GM12878 (cell line): Measurements from ENCODE around the gene CALB2. TPM values are rescaled to one million over a fixed set of nuclear protein-coding genes. Genes with fewer than 3 reads are reported as not detected.

Experiments
- CHD2 ChIP-seq: IDR thresholded peaks from 2 replicates; pipeline ENCODE4 v1.6.1; 2011; ENCODE audit warnings: low read depth, low read length, improper control_type of control experiment, borderline replicate concordance
- FOS ChIP-seq: IDR thresholded peaks from 3 replicates; pipeline ENCODE4 v1.6.1; 2011; ENCODE audit warnings: borderline replicate concordance; ENCODE audit not compliant: insufficient read length; ENCODE audit errors: extremely low read depth
- FOXK2 ChIP-seq: fragments of 450-650 bp; IDR thresholded peaks from 2 replicates; pipeline ENCODE4 v1.6.1; 2017; ENCODE audit warnings: mild to moderate bottlenecking, moderate library complexity
- HDGF ChIP-seq: fragments of 450-650 bp; IDR thresholded peaks from 2 replicates; pipeline ENCODE4 v1.6.1; 2016; ENCODE audit warnings: antibody characterized with exemption
- MTA2 ChIP-seq: fragments of 450-650 bp; IDR thresholded peaks from 2 replicates; pipeline ENCODE4 v1.6.1; 2016; ENCODE audit warnings: low read depth, mild to moderate bottlenecking, moderate library complexity
- NBN ChIP-seq: fragments of 450-650 bp; IDR thresholded peaks from 2 replicates; pipeline ENCODE4 v1.6.1; 2016
- NFIC ChIP-seq: IDR thresholded peaks from 2 replicates; pipeline ENCODE4 v1.6.1; 2012; ENCODE audit warnings: low read depth, mild to moderate bottlenecking, inconsistent platforms, low read length, moderate library complexity
- SIX5 ChIP-seq: IDR thresholded peaks from 2 replicates; pipeline ENCODE4 v1.6.1; 2011; ENCODE audit warnings: mild to moderate bottlenecking, low read depth, low read length, moderate library complexity; ENCODE audit not compliant: severe bottlenecking
- SUPT20H ChIP-seq: IDR thresholded peaks from 2 replicates; pipeline ENCODE4 v1.6.1; 2011; ENCODE audit warnings: low read depth, mild to moderate bottlenecking, low read length, moderate library complexity, borderline replicate concordance; ENCODE audit not compliant: control insufficient read depth
- YBX1 ChIP-seq: fragments of 450-650 bp; IDR thresholded peaks from 2 replicates; pipeline ENCODE4 v1.6.1; 2016; ENCODE audit warnings: antibody characterized with exemption
- polyA plus RNA-seq, 11 experiments: library from polyadenylated mRNA; depleted of rRNA in 4 of 11; unstranded in 6 of 11; stranded (reverse) in 5 of 11; fragments of >200 nt; fragmentation: Nextera tagmentation in 4 of 11; fragmentation: Illumina TruSeq in 1 of 11; extraction: Ambion mirVana in 4 of 11; extraction: Trizol in 1 of 11; gene quantifications; 1 replicate in 1 of 11; 2 replicates in 10 of 11; pipeline versions ENCODE4 v1.2.1 to v1.2.3, GENCODE V29; 2011 to 2016; ENCODE audit warnings: inconsistent platforms in 2 of 11, missing spikeins in 2 of 11, low read depth in 1 of 11
- total RNA-seq, 4 experiments: library from RNA; depleted of rRNA in 3 of 4; stranded (reverse); fragments of >200 nt in 3 of 4; fragmentation: Illumina TruSeq in 1 of 4; extraction: Trizol in 1 of 4; gene quantifications; 2 replicates each; pipeline versions ENCODE4 v1.2.1 to v1.2.3, GENCODE V29; 2013 to 2021
- TF ChIP-seq, protein P1 (sequence below): fragments of 450-650 bp; IDR thresholded peaks from 2 replicates; pipeline ENCODE4 v1.6.1; 2018; ENCODE audit warnings: mild to moderate bottlenecking, low read depth, moderate library complexity; ENCODE audit not compliant: partially characterized antibody
- TF ChIP-seq, protein P2 (sequence below): fragments of 150-350 bp; IDR thresholded peaks from 2 replicates; pipeline ENCODE4 v1.6.1; 2014; ENCODE audit warnings: mild to moderate bottlenecking, low read depth, low read length

Gene CALB2
- total and polyA plus RNA-seq, 10 of the 15 experiments (the other 5 are each of a cell fraction or from before 2014, with no cell fraction given), result not detected

DNA sequence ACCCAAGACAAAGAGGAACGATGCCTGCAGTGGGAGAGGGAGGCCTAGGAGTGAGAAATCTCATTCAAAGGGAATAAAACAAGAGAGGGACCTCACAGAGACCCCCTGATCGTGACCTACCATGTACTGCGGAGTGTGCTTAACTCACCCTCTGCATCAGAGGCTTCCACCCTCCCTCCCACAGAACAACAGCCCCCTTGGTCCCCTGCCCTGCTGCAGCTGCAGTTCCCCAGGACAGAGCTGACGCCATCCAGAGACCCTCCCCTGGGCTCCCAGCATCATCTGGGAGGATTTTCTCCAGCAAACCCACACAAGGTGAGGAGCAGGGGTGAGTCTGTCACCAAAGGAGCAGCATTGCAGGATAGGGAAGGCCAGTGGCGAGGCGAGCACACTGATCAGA, 43.5 kb downstream of the CALB2 start (continued):
- TF ChIP-seq, protein P1, sequence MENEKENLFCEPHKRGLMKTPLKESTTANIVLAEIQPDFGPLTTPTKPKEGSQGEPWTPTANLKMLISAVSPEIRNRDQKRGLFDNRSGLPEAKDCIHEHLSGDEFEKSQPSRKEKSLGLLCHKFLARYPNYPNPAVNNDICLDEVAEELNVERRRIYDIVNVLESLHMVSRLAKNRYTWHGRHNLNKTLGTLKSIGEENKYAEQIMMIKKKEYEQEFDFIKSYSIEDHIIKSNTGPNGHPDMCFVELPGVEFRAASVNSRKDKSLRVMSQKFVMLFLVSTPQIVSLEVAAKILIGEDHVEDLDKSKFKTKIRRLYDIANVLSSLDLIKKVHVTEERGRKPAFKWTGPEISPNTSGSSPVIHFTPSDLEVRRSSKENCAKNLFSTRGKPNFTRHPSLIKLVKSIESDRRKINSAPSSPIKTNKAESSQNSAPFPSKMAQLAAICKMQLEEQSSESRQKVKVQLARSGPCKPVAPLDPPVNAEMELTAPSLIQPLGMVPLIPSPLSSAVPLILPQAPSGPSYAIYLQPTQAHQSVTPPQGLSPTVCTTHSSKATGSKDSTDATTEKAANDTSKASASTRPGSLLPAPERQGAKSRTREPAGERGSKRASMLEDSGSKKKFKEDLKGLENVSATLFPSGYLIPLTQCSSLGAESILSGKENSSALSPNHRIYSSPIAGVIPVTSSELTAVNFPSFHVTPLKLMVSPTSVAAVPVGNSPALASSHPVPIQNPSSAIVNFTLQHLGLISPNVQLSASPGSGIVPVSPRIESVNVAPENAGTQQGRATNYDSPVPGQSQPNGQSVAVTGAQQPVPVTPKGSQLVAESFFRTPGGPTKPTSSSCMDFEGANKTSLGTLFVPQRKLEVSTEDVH, result no peak
- no peak for TF ChIP-seq SIX5
- no peak for TF ChIP-seq HDGF
- TF ChIP-seq FOS, result no peak
- TF ChIP-seq NFIC, result no peak
- TF ChIP-seq SUPT20H, result no peak
- no peak for TF ChIP-seq NBN
- TF ChIP-seq, protein P2, sequence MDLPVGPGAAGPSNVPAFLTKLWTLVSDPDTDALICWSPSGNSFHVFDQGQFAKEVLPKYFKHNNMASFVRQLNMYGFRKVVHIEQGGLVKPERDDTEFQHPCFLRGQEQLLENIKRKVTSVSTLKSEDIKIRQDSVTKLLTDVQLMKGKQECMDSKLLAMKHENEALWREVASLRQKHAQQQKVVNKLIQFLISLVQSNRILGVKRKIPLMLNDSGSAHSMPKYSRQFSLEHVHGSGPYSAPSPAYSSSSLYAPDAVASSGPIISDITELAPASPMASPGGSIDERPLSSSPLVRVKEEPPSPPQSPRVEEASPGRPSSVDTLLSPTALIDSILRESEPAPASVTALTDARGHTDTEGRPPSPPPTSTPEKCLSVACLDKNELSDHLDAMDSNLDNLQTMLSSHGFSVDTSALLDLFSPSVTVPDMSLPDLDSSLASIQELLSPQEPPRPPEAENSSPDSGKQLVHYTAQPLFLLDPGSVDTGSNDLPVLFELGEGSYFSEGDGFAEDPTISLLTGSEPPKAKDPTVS, result no peak
- no peak for TF ChIP-seq MTA2
- no peak for TF ChIP-seq FOXK2
- TF ChIP-seq YBX1, result no peak
- TF ChIP-seq CHD2, result no peak
